OCI-LY1 (cell line): ENCODE data around the gene GPR62.

Experiments
- H2AFZ ChIP-seq: fragments of 200-600 bp; sonication (generic), shearing (Covaris generic); 2 replicates; pipeline ENCODE4 v1.6.0; 2014; ENCODE audit warnings: antibody characterized with exemption, mild to moderate bottlenecking, low read length
- H3F3A ChIP-seq: fragments of 200-600 bp; sonication (generic), shearing (Covaris generic); 2 replicates; pipeline ENCODE4 v1.6.0; 2014; ENCODE audit warnings: mild to moderate bottlenecking, antibody characterized with exemption, low read length, moderate library complexity; ENCODE audit not compliant: insufficient read depth
- H3K27ac ChIP-seq: fragments of 200-600 bp; sonication (generic); 2 replicates; pipeline ENCODE4 v1.5.1; 2014; ENCODE audit warnings: low read length, mixed run types, mild to moderate bottlenecking, low read depth; ENCODE audit not compliant: poor library complexity, severe bottlenecking
- H3K27me3 ChIP-seq: fragments of 200-600 bp; sonication (generic); 2 replicates; pipeline ENCODE4 v1.6.0; 2014; ENCODE audit warnings: antibody characterized with exemption, mild to moderate bottlenecking, low read length, moderate library complexity; ENCODE audit not compliant: insufficient read depth
- H3K36me3 ChIP-seq: fragments of 200-600 bp; sonication (generic); 2 replicates; pipeline ENCODE4 v1.6.1; 2014; ENCODE audit warnings: mild to moderate bottlenecking, antibody characterized with exemption, low read length, moderate library complexity, mixed read lengths; ENCODE audit not compliant: insufficient read depth
- H3K4me1 ChIP-seq: fragments of 200-600 bp; sonication (generic); 2 replicates; pipeline ENCODE4 v1.5.1; 2014; ENCODE audit warnings: mild to moderate bottlenecking, low read length, moderate library complexity; ENCODE audit not compliant: insufficient read depth, severe bottlenecking
- H3K4me2 ChIP-seq: fragments of 200-600 bp; sonication (generic), shearing (Covaris generic); 2 replicates; pipeline ENCODE4 v1.6.1; 2014; ENCODE audit warnings: low read length
- H3K4me3 ChIP-seq: fragments of 200-600 bp; sonication (generic); 2 replicates; pipeline ENCODE4 v1.5.1; 2014; ENCODE audit warnings: low read length, low read depth, mild to moderate bottlenecking, mixed read lengths; ENCODE audit not compliant: poor library complexity, severe bottlenecking
- H3K79me2 ChIP-seq: fragments of 200-600 bp; shearing (Covaris generic); 2 replicates; pipeline ENCODE4 v1.6.1; 2016; ENCODE audit warnings: mixed run types, low read length, mixed read lengths; ENCODE audit not compliant: insufficient read depth
- H3K9ac ChIP-seq: fragments of 200-600 bp; sonication (generic), shearing (Covaris generic); 2 replicates; pipeline ENCODE4 v1.6.1; 2014; ENCODE audit warnings: mild to moderate bottlenecking, low read length, mixed read lengths
- H3K9me2 ChIP-seq: fragments of 200-600 bp; sonication (generic), shearing (Covaris generic); 2 replicates; pipeline ENCODE4 v1.6.1; 2014; ENCODE audit warnings: low read depth, mild to moderate bottlenecking, low read length, mixed read lengths
- H3K9me3 ChIP-seq: fragments of 200-600 bp; shearing (Covaris generic); 2 replicates; pipeline ENCODE4 v1.6.1; 2014; ENCODE audit warnings: low read length, mixed read lengths
- H4K20me1 ChIP-seq: fragments of 200-600 bp; sonication (generic), shearing (Covaris generic); 2 replicates; pipeline ENCODE4 v1.6.0; 2016; ENCODE audit warnings: mild to moderate bottlenecking, low read length; ENCODE audit not compliant: insufficient read depth
- EZH2 ChIP-seq: fragments of 200-600 bp; sonication (generic), shearing (Covaris generic); IDR thresholded peaks from 2 replicates; pipeline ENCODE4 v1.8.0; 2017; ENCODE audit warnings: borderline replicate concordance, mixed run types, mild to moderate bottlenecking, antibody characterized with exemption, low read length, moderate library complexity, mixed read lengths
- TF ChIP-seq, protein P1 (sequence below): fragments of 200-600 bp; sonication (generic), shearing (Covaris generic); IDR thresholded peaks from 2 replicates; pipeline ENCODE4 v1.5.1; 2017; ENCODE audit warnings: mild to moderate bottlenecking, antibody characterized with exemption, low read length, moderate library complexity, mixed read lengths

The GPR62 gene

DNA sequence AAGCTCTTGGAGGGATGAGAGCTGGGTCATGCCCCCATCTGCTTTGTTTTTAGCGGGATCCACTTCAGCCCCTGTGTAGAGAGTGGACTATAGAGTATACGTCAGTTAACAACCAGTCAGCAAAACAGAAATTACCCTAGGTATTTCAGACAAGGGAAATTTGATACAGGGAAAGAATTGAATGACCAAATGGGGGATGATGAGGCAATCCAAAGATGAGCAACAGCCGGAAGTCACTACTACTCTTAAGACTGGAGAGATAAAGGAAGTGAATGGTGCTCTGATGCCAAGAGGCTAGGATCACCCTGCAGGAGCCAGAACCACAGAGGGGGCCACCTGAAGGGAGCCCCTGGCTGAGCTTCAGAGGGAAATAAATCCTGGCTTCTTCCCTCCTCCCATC lies 1.7 kb upstream of the GPR62 start:
- Histone ChIP-seq H3K9me3 (no peaks in the 10 kb centered on the region), H3K27me3 (0 out of 2 replicates have a peak, but pooled peaks cover 6% of the 10 kb centered on the region), H2AFZ (no peak overlapping the region), H3K9me2 (no peaks in the 10 kb centered on the region), H3K4me1 (peaks cover 9% of the 10 kb centered on the region), H3K27ac (no peak overlapping the region), H3K79me2 (no peaks in the 10 kb centered on the region), H3K36me3 (no peaks in the 10 kb centered on the region), H3F3A (no peaks in the 10 kb centered on the region), H3K4me3 (no peak overlapping the region), H3K9ac (no peak overlapping the region), H3K4me2 (no peak overlapping the region), H4K20me1 (no peaks in the 10 kb centered on the region)
- TF ChIP-seq, protein P1, sequence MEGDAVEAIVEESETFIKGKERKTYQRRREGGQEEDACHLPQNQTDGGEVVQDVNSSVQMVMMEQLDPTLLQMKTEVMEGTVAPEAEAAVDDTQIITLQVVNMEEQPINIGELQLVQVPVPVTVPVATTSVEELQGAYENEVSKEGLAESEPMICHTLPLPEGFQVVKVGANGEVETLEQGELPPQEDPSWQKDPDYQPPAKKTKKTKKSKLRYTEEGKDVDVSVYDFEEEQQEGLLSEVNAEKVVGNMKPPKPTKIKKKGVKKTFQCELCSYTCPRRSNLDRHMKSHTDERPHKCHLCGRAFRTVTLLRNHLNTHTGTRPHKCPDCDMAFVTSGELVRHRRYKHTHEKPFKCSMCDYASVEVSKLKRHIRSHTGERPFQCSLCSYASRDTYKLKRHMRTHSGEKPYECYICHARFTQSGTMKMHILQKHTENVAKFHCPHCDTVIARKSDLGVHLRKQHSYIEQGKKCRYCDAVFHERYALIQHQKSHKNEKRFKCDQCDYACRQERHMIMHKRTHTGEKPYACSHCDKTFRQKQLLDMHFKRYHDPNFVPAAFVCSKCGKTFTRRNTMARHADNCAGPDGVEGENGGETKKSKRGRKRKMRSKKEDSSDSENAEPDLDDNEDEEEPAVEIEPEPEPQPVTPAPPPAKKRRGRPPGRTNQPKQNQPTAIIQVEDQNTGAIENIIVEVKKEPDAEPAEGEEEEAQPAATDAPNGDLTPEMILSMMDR, result no peak
- TF ChIP-seq EZH2, result no peak

DNA sequence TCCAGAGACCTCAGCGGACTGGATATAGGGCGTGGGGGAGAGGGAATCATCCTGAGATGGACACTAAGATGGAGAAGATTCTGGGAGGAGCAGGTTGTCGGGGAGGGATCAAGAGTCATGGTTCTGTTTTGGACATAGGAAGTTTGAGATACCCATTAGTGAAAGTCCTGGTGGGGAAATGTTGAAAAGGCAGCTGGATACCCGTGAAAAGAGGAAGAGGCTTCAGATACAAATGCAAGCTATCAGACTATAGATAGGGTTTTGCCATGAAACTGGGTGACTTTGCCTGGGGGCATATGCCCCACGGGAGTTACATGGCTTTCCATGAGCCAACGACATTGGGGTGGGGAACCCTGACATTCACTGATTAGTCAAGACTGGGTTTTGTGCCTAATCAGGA lies 1.1 kb upstream of the GPR62 start:
- no peak overlapping the region for H3K4me2 ChIP-seq
- H3K27me3 ChIP-seq, result 0 out of 2 replicates have a peak, but pooled peaks cover 6% of the 10 kb centered on the region

DNA sequence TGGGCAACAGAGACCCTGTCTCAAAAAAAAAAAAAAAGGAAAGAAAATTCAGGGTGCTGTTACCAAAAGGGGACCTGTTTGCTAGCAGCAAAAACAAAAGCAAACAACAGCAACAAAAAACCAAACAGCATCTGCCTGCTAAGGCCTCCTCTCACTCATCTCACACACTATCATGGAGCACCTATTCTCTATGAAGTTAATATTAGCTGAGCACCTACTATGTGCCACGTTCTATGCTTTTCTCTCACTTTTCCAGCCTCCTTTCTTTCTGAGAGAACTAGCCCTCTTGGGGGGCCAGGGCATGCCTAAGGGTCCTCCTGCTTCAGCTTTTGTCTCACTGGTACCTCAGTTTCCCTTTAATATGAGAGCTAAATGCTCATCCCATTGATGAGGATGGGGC lies 468 bp upstream of the GPR62 start:
- Histone ChIP-seq H3K27ac (no peak overlapping the region), H2AFZ (no peak overlapping the region), H3K9me3 (no peaks in the 10 kb centered on the region), H3K36me3 (no peaks in the 10 kb centered on the region), H3K79me2 (no peaks in the 10 kb centered on the region), H3F3A (no peaks in the 10 kb centered on the region), H3K4me1 (peaks cover 9% of the 10 kb centered on the region), H4K20me1 (no peaks in the 10 kb centered on the region), H3K9ac (no peak overlapping the region), H3K27me3 (0 out of 2 replicates have a peak, but pooled peaks cover 6% of the 10 kb centered on the region), H3K4me3 (no peak overlapping the region), H3K9me2 (no peaks in the 10 kb centered on the region), H3K4me2 (no peak overlapping the region)
- TF ChIP-seq, protein P1, result no peak

More for the DNA sequence above, 1.1 kb upstream of the GPR62 start:
- no peaks in the 10 kb centered on the region for H3F3A ChIP-seq
- no peak overlapping the region for H3K9ac ChIP-seq
- no peak overlapping the region for H2AFZ ChIP-seq
- H4K20me1 ChIP-seq, result no peaks in the 10 kb centered on the region
- H3K79me2 ChIP-seq, result no peaks in the 10 kb centered on the region
- H3K27ac ChIP-seq, result no peak overlapping the region
- no peaks in the 10 kb centered on the region for H3K9me2 ChIP-seq
- TF ChIP-seq EZH2, result no peak
- TF ChIP-seq, protein P1, result no peak
- H3K4me1 ChIP-seq, result peaks cover 9% of the 10 kb centered on the region
- H3K4me3 ChIP-seq, result no peak overlapping the region
- H3K36me3 ChIP-seq, result no peaks in the 10 kb centered on the region
- H3K9me3 ChIP-seq, result no peaks in the 10 kb centered on the region
